HFF-Myc (cell line): ENCODE data around the gene YWHAH.

ENCODE experiments used
- DNase-seq: peaks from one replicate; pipeline ENCODE4 v3.0.0-alpha.2; 2011; ENCODE audit warnings: low read depth; ENCODE audit errors: extremely low read depth
- H3K4me3 ChIP-seq: replicated peaks from 2 replicates; pipeline ENCODE4 v1.5.1; 2011; ENCODE audit warnings: low read depth, mild to moderate bottlenecking, control low read depth, low read length
- CTCF ChIP-seq: IDR thresholded peaks from 2 replicates; pipeline ENCODE4 v1.5.1; 2012; ENCODE audit warnings: mild to moderate bottlenecking, low read depth, low read length, control low read depth; ENCODE audit errors: missing control alignments

The YWHAH gene

DNA sequence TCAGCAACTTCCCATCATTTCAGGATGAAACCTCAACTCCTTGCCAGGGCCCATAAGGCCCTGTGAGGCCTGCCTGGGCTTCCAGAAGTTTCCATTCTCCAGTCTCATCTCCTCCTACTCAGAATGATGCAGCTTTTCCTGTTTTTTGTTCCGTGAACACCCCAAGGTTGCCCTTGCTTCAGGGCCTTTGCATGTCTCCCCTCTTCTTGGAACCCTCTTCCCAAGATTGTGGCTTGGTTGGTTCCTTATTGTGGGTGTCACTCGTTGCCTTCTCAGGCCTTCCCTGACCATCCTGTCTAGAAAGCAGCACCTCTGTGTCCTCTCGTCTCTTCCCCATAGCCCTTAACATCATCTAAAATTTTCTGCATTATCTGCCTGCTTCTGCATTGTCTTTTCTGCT is 23.2 kb upstream of the YWHAH start:
- no peak overlapping the region for H3K4me3 ChIP-seq
- DNase-seq: no peak
- no peak for TF ChIP-seq CTCF

DNA sequence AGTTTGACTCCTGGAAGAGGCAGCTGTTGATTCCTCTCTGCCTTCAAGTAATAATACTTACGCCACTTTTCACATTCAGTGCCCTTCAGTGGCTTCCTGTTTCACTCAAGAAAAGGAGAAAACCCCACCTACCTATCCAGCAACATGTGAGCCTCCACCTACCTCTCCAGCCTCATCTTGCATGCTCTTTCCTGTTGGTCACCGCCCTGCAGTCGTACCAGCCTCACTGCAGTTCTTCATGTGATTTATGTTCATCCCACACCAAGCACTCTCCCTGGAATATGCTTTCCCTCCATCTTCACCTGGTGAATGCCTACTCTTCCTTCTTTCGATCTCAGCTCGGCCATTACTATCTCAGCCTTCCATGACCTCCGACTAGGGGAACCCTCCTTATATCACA is 21.8 kb upstream of the YWHAH start:
- no peak for TF ChIP-seq CTCF
- no peak for DNase-seq

DNA sequence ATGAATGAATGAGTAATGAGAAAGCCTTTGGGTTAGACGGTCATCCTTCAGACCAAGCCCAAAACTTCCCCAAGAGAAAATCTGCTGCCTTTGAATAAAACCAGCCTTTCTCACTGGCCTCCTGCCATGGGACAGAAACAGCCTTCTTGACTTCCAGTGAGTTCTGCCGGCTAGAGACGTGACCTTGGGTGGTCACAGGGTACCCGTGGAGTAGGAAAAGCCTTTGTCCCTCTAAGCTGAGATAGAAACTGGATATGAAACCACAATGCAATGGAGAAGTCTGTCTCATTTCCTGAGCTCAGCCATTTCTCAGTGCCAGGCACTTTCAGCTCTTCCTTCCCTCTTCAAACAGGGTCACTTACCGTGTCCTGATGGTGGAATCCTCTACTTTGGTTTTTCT is 21.2 kb upstream of the YWHAH start:
- no peak for TF ChIP-seq CTCF
- no peak overlapping the region for H3K4me3 ChIP-seq
- DNase-seq: no peak

More for the DNA sequence above, 21.8 kb upstream of the YWHAH start:
- no peak overlapping the region for H3K4me3 ChIP-seq

GRCh38 chr22:31923747-31924146 is 20.6 kb upstream of the YWHAH start:
- H3K4me3 ChIP-seq: no peak overlapping the region
- no peak for DNase-seq
- no peak for TF ChIP-seq CTCF

DNA sequence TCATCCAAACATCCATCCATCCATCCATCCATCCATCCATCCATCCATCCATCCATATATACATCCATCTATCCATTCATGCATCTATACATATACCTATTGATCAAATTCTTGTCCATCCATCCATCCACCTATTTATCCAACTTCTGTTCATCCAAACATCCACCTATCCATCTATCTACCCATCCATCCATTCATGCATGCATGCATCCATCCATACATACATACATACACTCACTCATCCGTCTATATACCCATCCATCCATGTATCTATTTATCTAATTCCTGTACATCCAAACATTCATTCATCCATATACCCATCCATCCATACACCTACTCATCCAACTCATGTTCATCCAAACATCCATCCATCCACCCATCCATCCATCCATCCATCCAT is 19.3 kb upstream of the YWHAH start:
- no peak for TF ChIP-seq CTCF
- no peak overlapping the region for H3K4me3 ChIP-seq
- no peak for DNase-seq

DNA sequence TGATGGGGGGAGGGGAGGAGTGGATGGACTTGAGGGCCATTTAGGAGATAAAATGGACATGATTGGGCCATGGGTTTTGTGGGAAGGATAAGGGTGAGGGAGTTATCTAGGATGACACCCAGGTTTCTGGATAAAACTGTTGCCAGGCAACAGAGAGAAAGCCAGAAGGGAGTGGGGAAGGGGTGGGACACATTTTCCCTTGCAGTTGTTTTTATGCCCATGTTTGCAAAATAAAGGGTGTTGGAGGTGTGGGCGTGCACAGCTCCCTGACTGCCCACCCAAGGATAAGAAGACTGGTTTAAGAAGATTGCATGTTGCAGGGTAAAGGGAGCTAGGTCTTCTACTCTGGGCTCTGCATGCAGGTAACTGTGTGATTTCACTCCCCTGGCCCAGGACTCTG is 18.3 kb upstream of the YWHAH start:
- H3K4me3 ChIP-seq: no peak overlapping the region
- TF ChIP-seq CTCF: no peak
- no peak for DNase-seq

GRCh38 chr22:31926969-31927368 is 17.4 kb upstream of the YWHAH start:
- no peak for DNase-seq
- TF ChIP-seq CTCF: no peak
- H3K4me3 ChIP-seq: no peak overlapping the region
